ENCODE results near the gene ELMOD3.

ELMOD3 gene

GRCh38 chr2:85368921-85369320 is 14.4 kb downstream of the ELMOD3 start:
- DNase-seq (ENCODE audit: extremely low spot score): no peak
- CTCF ChIA-PET: interaction anchor here (1.2 to 1.8 kb wide), 3 partner anchors 14 to 360 kb away, joined by 3 to 8 read pairs (median 5); partner anchors contain the start of genes ELMOD3 and RETSAT
- POLR2A ChIA-PET: no interaction called here
- TF ChIP-seq CTCF (IDR thresholded peaks at IDR 0.05; ENCODE audit: control extremely low read depth, extremely low read depth, low read depth, missing control alignments): no peak

- no peak for TF ChIP-seq CTCF (IDR thresholded peaks at IDR 0.05; ENCODE audit: control extremely low read depth, extremely low read depth, low read depth, missing control alignments)
- DNase-seq (ENCODE audit: extremely low spot score): no peak
- ChIA-PET POLR2A (no interaction called here), CTCF (interaction anchor here (0.7 to 1.8 kb wide), 4 partner anchors 15 to 359 kb away, joined by 3 to 8 read pairs (median 4); partner anchors contain the start of genes ELMOD3 and RETSAT)
Observed at GRCh38 chr2:85369500-85369899, 14.9 kb downstream of the ELMOD3 start.

- CTCF ChIA-PET: no interaction called here
- POLR2A ChIA-PET: no interaction called here
- no peak for DNase-seq (ENCODE audit: extremely low spot score)
- TF ChIP-seq CTCF (IDR thresholded peaks at IDR 0.05; ENCODE audit: control extremely low read depth, extremely low read depth, low read depth, missing control alignments): no peak
Observed at GRCh38 chr2:85371045-85371444, 16.5 kb downstream of the ELMOD3 start.

- ChIA-PET CTCF (interaction anchor here (1.4 kb wide), 1 partner anchor 22 kb away, joined by 3 read pairs; the partner anchor contains the start of genes ELMOD3 and RETSAT), POLR2A (no interaction called here)
- TF ChIP-seq CTCF (IDR thresholded peaks at IDR 0.05; ENCODE audit: control extremely low read depth, extremely low read depth, low read depth, missing control alignments): no peak
- no peak for DNase-seq (ENCODE audit: extremely low spot score)
Observed at GRCh38 chr2:85376291-85377065, 21.9 kb downstream of the ELMOD3 start.

- DNase-seq (ENCODE audit: extremely low spot score): no peak
- POLR2A ChIA-PET: no interaction called here
- CTCF ChIA-PET: interaction anchor here (1.9 kb wide), 1 partner anchor 12 kb away, joined by 4 read pairs; no protein-coding TSS in a partner anchor
- TF ChIP-seq CTCF (IDR thresholded peaks at IDR 0.05; ENCODE audit: control extremely low read depth, extremely low read depth, low read depth, missing control alignments): no peak
Observed at GRCh38 chr2:85377083-85377482, 22.5 kb downstream of the ELMOD3 start.

- TF ChIP-seq CTCF (IDR thresholded peaks at IDR 0.05; ENCODE audit: control extremely low read depth, extremely low read depth, low read depth, missing control alignments): no peak
- ChIA-PET POLR2A (no interaction called here), CTCF (interaction anchor here (1.9 kb wide), 1 partner anchor 11 kb away, joined by 4 read pairs; no protein-coding TSS in a partner anchor)
- no peak for DNase-seq (ENCODE audit: extremely low spot score)
Observed at GRCh38 chr2:85378257-85378656, 23.7 kb downstream of the ELMOD3 start.

Measured in GM10248 (cell line).